H1 (cell line): Measurements from ENCODE around the gene CHRNA4. TPM values are rescaled to one million over a fixed set of nuclear protein-coding genes. Genes with fewer than 3 reads are reported as not detected.

Source experiments
- ASH2L ChIP-seq: fragments of 200-600, 300-600 bp; sonication (generic); IDR thresholded peaks from one replicate; pipeline ENCODE4 v1.7.1; 2017; ENCODE audit warnings: low read length
- CBX5 ChIP-seq: fragments of 300-800, 300-1000 bp; sonication (generic); IDR thresholded peaks from 2 replicates; pipeline ENCODE4 v1.7.1; 2016; ENCODE audit warnings: antibody characterized with exemption, low read length, low read depth
- CEBPB ChIP-seq: IDR thresholded peaks from 2 replicates; pipeline ENCODE4 v1.6.1; 2012; ENCODE audit warnings: low read depth, low read length
- CHD2 ChIP-seq: IDR thresholded peaks from 2 replicates; pipeline ENCODE4 v1.6.1; 2012; ENCODE audit warnings: low read length, improper control_type of control experiment
- CREB1 ChIP-seq: IDR thresholded peaks from 2 replicates; pipeline ENCODE4 v1.6.1; 2012; ENCODE audit warnings: inconsistent platforms
- PHF8 ChIP-seq: fragments of 200-600 bp; sonication (generic); conservative IDR thresholded peaks from 2 replicates; pipeline ENCODE4 v1.7.1; 2012; ENCODE audit warnings: low read depth, mild to moderate bottlenecking, inconsistent platforms, low read length, moderate library complexity
- POLR2A ChIP-seq, 2 experiments: IDR thresholded peaks; 1 replicate in 1 of 2; 2 replicates in 1 of 2; pipeline ENCODE4 v1.6.1; 2011; ENCODE audit warnings: low read depth in 2 of 2, low read length in 2 of 2, mild to moderate bottlenecking in 2 of 2; ENCODE audit errors: control extremely low read depth in 1 of 2
- SRF ChIP-seq: IDR thresholded peaks from 2 replicates; pipeline ENCODE4 v1.6.1; 2011; ENCODE audit warnings: mild to moderate bottlenecking, low read depth, low read length, moderate library complexity
- polyA plus RNA-seq, 7 experiments: library from polyadenylated mRNA; depleted of rRNA in 3 of 7; stranded (reverse) in 5 of 7; unstranded in 2 of 7; fragments of >200 nt in 5 of 7; fragments of 200-250 nt in 2 of 7; gene quantifications; 1 replicate in 5 of 7; 2 replicates in 1 of 7; 4 replicates in 1 of 7; pipeline versions ENCODE4 v1.2.1 to v1.2.3, GENCODE V29; 2011 to 2013; ENCODE audit warnings: missing spikeins in 2 of 7, mixed read lengths in 2 of 7
- total RNA-seq: library from RNA; stranded (reverse); fragmentation: NEBNext Ultra II Directional; extraction: Animal tissue kit (Norgen Biotek cat#: 25700); gene quantifications from 2 replicates; pipeline ENCODE4 v1.2.1, GENCODE V29; 2021

Gene CHRNA4
- total and polyA plus RNA-seq, 2 of the 8 experiments (the other 6 are each of a cell fraction or from before 2014, with no cell fraction given) = 4.3 to 5.7 TPM

DNA sequence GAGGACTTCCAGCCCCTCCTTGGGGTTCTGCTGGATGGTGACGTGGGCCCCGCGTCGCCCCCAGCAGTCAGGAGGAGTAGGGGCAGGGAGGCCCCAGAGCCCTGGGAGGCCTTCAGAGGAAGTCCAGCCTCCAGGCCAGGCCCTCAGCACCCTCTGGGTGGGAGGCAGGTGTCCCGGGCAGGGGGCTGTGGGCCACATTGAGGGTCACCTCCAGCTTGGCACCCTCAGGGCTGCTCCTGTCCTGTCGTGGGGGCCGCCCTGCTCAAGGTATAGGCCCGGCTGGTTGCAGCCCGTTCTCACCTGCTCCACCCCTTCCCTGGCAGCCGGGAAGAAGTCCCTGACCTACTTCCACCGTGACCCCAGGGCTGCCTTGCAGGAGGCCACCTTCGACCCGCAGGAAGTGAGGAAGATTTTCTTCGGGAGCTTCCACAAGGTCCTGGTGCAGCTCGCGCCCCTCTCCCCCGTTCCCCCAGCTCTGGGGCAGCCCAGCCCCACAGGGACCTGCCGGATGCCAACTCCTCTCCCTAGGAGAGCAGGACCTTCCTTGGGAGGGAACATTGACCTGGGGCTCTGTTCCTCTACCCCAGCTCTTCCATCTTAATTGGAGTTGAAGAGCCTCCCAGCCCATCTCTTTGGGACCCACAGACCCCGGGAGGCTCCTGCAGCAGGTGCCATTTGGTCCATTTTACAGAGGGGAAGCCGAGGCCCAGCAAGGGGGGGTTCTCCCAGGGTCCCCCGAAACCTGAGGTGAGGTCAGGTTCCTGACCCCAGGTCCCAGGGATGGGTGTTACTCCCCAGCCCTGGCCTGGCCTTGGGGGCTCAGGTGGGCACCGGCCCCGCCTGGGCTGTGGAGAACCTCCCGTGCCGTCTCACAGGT is 41.7 kb downstream of the CHRNA4 start (continued):
- TF ChIP-seq CBX5 (no peak), POLR2A (IDR thresholded peaks at IDR 0.05; ENCODE audit: control extremely low read depth in 1 of 2, low read depth in 2 of 2, low read length in 2 of 2) (no peak), CHD2 (no peak), PHF8 (no peak), CEBPB (no peak), ASH2L (no peak), CREB1 (no peak), SRF (no peak)
